Right hindlimb (tissue), 1 donor: ENCODE measurements around the gene CSE1L.
"Not testable (repeated sequence)": the region's sequence is repeated elsewhere in the genome, so short reads cannot be mapped to it uniquely, and the experiment has no call there.

Source experiments
- DNase-seq: peaks from one replicate; pipeline ENCODE4 v3.0.0-alpha.2; 2018

CSE1L gene

DNA sequence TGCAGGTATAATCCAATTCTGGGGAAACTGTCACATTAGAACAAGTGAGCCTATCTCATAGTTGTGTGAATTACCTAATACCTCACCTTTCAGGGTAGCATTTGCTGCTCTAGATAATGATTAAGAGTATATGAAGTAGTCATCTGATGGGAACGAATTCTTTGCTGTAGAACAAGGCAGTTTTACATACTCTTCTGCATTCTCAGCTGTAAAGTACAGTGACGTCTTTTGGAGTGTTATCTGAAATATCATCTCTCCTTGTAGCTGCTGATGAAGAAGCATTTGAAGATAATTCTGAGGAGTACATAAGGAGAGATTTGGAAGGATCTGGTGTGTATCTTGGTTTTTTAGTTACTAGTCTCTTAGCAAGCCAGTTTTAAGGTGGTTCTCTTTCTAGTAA is 28.4 kb downstream of the CSE1L start:
- DNase-seq = no peak

DNA sequence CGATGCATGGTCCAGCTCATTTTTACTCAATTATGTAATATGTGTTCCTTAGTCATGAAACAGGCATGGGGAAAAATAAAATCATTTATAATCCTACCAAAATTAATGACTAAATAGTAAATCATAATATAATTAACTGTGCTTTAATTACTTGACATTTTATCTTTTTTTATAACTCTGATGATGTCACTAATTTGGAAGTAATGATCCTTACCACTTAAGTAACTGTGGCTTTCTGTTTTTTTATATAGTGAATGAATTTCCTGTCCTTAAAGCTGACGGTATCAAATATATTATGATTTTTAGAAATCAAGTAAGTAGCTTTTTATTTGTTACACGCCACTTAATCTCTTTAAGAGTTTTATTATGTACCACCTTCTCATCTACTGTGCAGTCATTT is 32.2 kb downstream of the CSE1L start:
- no peak for DNase-seq

DNA sequence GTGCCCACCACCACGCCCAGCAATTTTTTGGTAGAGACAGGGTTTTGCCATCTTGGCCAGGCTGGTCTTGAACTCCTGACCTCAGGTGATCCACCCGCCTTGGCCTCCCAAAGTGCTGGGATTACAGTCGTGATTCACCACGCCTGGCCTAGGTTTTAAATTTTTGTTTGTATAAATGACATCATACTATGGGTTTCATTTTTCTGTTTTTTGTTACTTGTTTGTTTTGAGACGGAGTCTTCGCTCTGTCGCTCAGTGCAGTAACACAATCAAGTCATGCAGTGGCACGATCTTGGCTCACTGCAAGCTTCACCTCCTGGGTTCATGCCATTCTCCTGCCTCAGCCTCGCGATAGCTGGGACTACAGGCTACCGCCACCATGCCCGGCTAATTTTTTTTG is 36.2 kb downstream of the CSE1L start:
- not testable (repeated sequence) for DNase-seq

DNA sequence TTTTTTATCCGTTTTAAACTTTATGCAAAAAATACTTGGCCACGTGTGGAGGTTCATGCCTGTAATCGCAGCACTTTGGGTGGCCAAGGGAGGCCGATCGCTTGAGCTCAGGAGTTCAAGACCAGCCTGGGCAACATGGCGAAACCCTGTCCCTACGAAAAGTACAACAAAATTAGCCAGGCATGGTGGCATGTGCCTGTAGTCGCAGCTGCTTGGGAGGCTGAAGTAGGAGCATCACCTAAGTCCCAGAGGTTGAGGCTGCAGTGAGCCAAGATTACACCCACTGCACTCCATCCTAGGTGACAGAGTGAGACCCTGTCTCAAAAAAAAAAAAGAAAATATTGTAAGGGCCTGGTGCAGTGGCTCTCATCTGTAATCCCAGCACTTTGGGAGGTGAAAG is 45.0 kb downstream of the CSE1L start:
- DNase-seq = no peak

DNA sequence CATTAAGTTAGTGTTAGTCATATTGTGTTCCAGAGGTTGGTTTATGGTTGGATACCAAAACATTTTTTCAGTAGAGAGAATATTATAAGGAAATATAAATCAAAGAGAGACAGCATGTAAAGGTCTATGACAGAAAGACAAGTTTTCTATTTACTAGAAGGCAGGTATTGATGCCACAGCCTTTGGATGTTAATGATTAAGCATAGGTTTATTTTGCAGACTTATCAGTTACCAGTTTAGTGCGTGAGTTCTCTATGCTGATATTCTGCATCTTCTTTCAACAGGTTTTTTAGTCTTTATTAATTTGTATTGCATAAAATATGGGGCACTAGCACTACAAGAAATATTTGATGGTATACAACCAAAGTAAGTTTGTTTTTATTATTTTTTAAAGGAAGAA is 45.6 kb downstream of the CSE1L start:
- DNase-seq = no peak

DNA sequence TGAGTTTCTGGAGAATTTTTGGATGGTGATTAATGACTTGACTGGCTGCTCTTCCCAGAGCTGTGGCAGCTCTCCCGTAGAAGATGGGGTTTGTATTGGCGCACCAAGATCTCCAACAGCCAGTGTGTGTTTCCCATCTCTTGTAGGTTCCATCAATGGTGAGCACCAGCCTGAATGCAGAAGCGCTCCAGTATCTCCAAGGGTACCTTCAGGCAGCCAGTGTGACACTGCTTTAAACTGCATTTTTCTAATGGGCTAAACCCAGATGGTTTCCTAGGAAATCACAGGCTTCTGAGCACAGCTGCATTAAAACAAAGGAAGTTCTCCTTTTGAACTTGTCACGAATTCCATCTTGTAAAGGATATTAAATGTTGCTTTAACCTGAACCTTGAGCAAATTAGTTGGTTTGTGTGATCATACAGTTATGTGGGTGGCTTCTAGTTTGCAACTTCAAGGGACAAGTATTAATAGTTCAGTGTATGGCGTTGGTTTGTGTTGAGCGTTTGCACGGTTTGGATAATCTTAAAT is 50.2 kb downstream of the CSE1L start:
- DNase-seq = no peak

DNA sequence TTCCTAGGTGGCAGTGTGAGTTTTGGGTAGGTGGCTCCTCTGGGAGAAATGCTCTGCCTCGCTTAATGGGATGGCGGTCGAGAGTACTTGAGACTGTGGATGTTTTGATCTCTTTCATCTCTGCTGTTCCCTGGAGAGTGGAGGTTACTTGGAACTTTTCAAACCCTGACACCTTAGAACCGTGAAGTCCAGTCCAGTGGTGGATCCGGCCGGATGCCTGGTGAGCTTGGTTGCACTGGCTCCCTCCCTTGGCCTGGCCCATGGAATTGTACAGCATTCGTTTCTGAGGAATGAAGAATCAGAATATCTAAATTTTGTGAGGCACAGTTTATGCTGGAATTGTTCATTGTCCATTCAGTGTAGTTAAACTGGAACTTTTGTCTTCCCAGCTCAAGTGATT is 51.0 kb downstream of the CSE1L start:
- DNase-seq = no peak

DNA sequence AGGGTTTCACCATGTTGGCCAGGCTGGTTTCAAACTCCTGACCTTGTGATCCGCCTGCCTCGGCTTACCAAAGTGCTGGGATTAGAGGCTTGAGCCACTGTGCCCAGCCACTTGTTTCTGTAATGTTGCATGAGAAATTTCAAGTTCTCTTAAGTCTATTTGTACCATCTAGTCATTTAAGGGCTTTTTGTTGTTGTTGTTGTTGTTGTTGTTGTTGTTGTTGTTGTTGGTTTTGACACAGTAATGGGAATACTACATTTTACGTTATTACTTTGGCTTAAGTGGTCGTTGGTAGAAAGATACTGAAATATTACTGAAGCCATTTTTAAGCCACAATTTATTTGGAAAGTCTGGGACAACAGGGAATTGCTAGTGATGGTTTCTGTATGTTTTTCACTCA is 52.0 kb downstream of the CSE1L start:
- DNase-seq = no peak

DNA sequence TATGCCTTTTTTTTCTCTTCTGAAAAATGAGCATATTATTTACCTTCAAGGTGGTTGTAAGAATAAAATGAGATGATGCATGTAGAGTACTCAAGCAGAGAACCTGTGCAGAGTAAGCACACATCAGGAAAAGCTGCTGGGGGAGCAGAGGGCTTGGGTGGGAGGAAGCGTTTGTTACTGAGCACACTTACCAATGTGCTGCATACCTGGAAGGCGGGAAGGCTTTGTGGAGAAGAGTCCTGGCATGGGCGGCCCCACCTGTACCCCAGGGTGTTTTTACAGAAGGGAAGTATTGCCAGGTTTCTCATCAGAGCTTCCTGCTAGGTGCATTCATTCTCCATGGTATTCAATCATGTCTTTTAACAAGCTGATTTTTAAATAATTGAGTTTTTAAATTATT is 52.9 kb downstream of the CSE1L start:
- no peak for DNase-seq

DNA sequence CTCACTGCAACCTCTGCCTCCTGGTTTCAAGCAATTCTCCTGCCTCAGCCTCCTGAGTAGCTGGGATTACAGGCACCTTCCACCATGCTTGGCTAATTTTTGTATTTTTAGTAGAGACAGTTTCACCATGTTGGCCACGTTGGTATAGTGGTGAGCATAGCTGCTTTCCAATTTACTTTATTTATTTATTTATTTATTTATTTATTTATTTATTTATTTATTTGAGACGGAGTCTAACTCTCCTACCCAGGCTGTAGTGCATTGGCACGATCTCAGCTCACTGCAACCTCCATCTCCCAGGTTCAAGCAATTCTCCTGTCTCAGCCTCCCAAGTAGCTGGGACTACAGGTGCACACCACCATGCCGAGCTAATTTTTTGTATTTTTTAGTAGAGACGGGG is 54.2 kb downstream of the CSE1L start:
- DNase-seq = not testable (repeated sequence)

DNA sequence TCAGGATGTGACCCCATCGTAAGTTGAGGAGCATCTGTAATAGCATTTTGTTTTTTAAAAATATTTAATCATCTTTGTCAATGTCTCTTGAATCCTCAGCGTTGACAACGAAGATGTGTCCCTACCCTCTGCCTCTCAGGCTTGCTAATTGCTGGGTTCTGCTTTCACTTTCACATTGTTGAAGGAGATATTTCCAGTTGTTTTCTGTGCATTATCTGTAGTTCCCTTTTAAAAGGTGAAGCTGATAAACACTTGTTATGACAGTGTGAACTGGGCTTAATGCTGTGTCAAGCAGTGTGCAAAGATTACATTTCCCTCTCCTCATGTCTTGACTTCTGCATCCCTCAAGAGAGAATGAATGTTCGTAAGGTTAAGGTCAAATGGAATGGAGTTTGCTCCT is 54.9 kb downstream of the CSE1L start:
- no peak for DNase-seq

DNA sequence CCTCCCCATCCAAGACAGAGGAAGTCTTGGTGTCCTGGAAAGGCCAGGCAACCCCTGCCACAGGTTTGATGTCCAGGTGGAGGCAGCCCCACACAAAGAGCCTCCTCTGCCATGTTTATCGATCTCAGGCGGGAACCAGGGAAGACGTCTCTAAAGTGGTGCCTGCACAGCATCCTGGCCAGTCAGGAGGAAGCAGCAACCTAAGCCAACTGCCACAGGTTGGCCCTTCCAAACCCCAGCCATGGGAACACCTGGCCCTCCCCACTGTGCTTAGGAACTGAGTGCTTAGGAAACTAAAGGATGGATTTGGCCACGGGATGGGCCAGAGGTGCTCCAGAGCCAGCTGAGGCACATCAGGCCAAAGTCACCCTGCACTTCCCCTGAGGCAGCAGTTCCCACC is 56.9 kb downstream of the CSE1L start:
- no peak for DNase-seq

DNA sequence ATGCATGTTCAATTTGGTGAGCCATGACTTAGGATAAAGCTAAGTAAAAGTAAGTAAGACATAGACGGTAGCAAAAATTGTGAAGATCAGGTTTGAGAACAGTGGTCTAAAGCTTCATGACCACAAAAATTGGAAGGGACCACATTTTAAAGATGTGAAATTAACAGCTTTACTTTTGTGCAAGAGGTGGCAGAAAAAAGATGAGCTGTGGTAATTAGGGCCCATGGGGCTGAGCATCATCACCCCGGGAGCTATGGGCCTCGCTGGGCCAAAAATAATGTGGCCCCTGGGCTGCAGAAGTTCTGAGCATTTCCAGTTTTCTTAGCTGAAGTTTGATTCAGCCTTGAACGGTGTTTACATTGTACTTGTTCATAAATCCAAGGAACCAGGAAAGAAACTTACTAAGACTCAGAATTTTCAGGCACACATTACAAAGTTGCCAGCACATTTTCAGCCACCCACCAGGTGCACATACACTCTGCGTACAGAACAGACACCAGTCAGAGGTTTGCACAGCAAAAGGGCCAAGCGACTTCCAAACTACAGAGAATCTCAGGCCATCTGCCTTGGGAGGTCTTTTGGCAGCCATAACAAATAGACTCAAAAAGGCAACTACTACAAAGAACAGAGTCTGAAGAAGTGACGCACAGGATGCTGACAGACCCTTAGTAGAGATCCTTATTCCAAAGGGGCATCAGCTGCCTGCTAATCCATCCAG is 57.7 kb downstream of the CSE1L start:
- no peak for DNase-seq

DNA sequence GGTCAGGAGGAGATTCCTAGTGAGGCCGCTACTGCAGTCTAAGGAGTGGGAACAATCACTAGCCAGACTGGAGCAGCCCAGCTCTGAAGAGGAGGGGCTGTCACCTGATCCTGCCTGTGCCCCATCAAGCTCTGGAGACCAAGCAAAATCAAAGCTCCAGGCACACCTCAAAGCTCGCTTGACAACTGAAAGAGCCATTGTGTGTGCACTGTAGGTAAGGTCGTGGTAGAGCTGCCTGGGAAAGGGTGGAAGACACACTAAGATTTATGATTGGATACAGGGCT is 58.2 kb downstream of the CSE1L start:
- DNase-seq = no peak

DNA sequence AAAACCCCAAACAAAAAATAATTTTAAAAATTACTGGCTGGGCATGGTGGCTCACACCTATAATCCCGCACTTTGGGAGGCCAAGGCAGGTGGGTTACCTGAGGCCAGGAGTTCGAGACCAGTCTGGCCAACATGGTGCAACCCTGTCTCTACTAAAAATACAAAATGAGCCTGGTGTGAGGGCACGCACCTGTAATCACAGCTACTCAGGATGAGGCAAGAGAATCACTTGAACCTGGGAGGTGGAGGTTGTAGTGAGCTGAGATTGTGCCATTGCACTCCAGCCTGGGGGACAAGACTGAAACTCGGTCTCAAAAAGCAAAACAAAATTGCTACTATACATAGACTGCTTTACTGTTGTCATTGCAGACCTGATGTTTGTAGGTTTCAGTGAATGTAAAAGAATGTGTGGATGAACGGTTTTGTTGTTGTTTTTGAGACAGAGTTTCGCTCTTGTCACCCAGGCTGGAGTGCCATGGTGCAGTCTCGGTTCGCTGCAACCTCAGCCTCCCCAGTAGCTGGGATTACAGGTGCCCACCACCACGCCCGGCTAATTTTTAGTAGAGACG is 59.0 kb downstream of the CSE1L start:
- DNase-seq = not testable (repeated sequence)

DNA sequence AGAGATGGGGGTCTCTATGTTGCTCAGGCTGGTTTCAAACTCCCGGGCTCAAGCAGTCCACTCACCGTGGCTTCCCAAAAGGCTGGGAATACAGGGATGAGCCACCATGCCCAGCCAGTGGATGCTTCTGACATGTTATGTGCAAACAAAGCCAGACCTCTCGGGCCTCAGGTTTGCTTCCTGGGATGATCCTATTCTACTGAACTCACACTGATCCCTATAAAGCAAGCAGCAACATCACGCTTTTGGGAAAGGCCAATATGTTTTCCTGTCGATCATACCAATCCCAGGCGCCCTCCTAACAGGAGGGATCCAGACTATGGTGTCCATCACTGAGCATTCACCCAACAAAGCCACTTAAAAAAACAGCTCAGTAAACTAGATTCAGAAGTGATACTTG is 60.2 kb downstream of the CSE1L start:
- no peak for DNase-seq

DNA sequence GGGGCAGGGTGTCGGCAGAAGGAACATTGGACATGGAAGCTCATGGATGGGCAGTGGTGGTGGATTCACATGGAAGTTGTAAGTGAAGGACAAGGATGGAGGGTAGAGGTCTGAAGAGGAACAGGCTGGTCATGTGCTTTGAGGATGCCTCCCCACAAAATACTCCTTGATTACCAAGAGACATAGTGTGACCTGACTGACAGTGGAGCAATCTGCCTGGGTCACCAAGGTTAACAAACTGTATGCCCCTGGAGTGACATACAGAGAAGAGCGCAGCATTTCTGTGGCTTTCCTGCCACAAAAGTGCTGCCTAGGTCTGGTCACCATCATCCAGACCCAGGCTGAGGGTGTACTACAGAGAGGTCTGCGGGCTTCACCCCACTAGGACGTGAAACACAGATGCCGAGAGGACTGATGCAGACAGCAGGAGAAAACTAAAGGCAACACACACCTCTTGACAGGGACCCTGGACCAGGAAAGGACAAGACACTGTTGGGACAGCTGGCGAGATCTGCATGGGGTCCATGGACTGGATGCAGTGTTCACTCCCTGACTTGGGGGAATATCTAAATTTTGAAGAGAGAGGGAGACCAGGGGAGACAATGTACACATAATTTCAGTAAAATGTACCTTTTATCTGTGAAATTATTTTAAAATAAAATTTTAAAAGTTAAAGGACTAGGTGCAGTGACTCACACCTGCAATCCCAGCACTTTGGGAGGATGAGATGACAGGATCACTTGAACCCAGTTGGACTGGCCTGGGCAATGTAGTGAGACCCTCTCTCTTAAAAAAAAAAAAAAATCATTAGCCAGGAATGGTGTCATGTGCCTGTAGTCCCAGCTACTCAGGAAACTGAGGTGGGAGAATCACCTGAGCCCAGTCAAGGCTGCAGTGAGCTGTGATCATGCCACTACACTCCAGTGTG is 64.9 kb downstream of the CSE1L start:
- no peak for DNase-seq

DNA sequence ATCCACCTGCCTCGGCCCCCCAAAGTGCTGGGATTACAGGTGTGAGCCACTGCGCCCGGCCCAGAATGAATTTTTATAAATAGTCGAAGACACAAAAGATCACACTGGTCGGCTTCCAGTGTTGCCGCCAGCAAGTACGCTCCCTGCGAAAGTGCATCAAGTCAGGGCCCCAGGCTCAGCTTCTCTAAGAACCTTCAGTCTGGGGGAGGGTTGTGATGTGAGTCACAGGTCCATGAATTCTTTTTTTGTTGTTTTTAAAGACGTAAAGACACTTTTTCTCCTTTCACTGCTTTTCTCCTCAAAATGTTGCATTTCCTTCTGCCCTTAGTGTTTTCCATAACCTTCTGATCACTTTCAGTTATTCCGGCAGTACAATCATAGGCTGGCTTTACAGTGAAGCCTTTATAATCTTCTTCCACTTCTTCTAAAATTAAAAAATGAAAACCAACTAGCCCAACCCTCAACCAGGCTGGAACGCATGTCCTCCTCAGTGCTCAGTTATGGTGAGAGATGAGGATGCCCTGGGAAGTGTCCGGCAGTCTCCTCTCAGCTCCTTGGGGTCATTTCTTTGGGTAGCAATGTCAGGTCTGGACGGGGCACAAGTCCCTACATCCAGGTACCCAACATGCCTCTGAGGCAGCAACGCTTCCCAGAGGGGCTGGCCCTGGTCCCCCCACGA is 66.6 kb downstream of the CSE1L start:
- no peak for DNase-seq

DNA sequence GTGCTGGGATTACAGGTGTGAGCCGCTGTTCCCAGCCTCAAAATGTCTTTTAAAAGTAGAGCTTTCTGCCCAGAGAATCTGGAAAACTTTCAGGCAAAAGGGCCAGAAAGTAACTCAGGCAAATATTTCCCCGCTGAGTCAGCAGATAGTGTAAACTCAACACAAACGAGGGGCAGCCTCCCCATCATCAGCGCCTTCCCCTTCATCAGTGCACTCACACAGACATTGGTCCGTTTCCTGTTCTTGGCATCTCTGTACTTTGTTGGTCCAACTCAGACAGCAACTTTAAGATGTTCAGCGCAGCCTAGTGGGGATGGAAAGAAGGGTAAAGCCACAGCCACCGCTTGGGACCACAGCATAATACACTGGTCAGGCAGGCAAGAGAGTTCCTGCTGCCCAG is 69.5 kb downstream of the CSE1L start:
- no peak for DNase-seq

DNA sequence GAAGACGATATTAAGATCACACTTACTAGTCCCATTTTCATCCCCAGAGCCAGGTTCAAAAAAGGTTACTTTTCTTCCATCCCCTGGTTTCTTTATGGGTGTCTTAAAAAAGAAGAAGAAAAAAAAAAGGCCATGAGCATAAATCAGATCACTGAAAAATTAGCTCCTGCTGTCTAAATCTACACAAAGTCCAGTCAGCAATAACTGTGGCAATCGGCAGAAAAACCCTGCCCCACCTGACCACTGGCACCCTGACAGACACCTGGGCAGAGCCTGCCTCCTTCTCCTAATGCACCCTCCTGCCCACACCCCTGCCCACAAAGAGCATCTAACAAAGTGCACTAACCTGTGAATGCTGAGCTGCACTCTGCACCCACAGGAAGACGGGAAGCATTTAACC is 72.2 kb downstream of the CSE1L start:
- DNase-seq = no peak

DNA sequence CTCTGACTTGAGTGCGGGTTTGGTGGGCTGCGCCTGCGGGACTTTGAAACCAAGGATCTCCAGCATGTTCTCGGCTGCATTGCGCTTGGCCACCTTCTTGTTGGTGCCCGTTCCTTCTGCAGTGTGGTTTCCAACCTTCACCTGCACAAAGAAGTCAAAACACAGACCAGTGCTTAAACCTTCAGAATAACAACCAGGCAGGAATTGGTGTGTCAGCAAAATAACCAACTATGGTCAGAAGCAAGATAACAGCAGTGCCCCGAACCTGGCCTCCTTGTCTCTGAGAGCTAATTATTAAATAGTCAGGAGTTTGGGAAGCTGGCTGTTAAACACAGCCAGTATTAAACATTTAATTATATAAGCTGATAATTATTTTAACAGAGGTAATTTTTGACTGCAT is 73.9 kb downstream of the CSE1L start:
- DNase-seq = no peak

DNA sequence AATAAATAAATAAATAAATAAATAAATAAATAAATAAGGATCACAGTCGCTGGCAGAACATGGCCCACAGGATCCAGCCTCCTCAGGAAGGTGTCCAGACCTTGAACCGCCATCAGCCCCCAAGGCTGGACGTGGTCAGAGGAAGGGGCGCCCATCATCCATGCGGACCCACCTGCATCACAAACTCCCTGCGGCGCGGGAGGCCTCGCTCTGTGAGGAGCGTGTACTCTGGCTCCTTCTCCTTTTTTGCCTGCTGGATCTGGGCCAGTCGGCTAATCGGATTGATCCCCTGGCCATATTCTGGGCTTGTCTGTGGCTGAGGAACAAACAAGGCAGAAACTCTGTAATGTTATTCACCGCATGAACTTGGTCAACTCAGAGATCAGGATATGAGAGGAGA is 76.8 kb downstream of the CSE1L start:
- no peak for DNase-seq

DNA sequence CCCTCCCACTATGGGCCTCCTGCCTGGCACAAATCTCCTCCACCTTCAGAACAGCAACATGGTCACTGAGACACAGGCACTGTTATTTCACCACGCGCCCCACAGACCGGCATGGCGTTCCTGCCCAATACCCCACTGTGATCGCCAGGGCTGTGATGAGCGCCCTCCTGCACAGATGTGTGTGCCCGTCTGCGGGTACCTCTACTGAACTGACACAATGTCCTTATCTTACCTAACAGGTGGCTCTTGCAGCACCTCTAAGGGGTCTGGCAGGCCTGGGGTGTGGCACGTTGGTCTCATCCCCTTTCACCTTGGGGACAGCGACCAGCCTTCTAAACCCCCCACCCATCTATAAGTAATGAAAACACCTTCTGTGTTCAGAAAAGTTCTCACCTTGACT is 77.9 kb downstream of the CSE1L start:
- DNase-seq = no peak
